HepG2 (cell line): Measurements from ENCODE around the gene TST. TPM values are rescaled to one million over a fixed set of nuclear protein-coding genes. Genes with fewer than 3 reads are reported as not detected.

Source experiments
- DMTF1 ChIP-seq: sonication (generic); formaldehyde crosslinking; IDR thresholded peaks from 2 replicates; pipeline ENCODE4 v1.4.0; 2020; ENCODE audit warnings: mild to moderate bottlenecking, missing genetic modification reagents
- SKIL ChIP-seq: sonication (generic); formaldehyde crosslinking; IDR thresholded peaks from 2 replicates; pipeline ENCODE4 v1.8.0; 2022; ENCODE audit warnings: missing genetic modification reagents, mild to moderate bottlenecking, moderate library complexity, borderline replicate concordance
- ZNF296 ChIP-seq: sonication (generic); formaldehyde crosslinking; conservative IDR thresholded peaks from 2 replicates; pipeline ENCODE4 v1.5.0; 2020; ENCODE audit warnings: mild to moderate bottlenecking, missing genetic modification reagents
- ZNF430 ChIP-seq: sonication (generic); formaldehyde crosslinking; IDR thresholded peaks from 2 replicates; pipeline ENCODE4 v1.9.0; 2021; ENCODE audit warnings: mild to moderate bottlenecking, missing genetic modification reagents
- ZNF549 ChIP-seq: sonication (generic); formaldehyde crosslinking; IDR thresholded peaks from 2 replicates; pipeline ENCODE4 v1.5.0; 2020; ENCODE audit warnings: missing genetic modification reagents
- ZNF562 ChIP-seq: sonication (generic); formaldehyde crosslinking; IDR thresholded peaks from 2 replicates; pipeline ENCODE4 v1.8.0; 2022; ENCODE audit warnings: missing genetic modification reagents, borderline replicate concordance
- ZNF615 ChIP-seq: sonication (generic); formaldehyde crosslinking; IDR thresholded peaks from 2 replicates; pipeline ENCODE4 v1.5.0; 2020; ENCODE audit warnings: mild to moderate bottlenecking, missing genetic modification reagents, borderline replicate concordance
- ZSCAN12 ChIP-seq: sonication (generic); formaldehyde crosslinking; IDR thresholded peaks from 2 replicates; pipeline ENCODE4 v1.9.0; 2021; ENCODE audit warnings: mild to moderate bottlenecking, missing genetic modification reagents
- polyA plus RNA-seq, 8 experiments: library from polyadenylated mRNA; depleted of rRNA in 3 of 8; stranded (reverse) in 7 of 8; unstranded in 1 of 8; fragments of >200 nt; fragmentation: Illumina TruSeq in 4 of 8; extraction: Trizol in 4 of 8; gene quantifications; 2 replicates each; pipeline versions ENCODE4 v1.2.1 to v1.2.3, GENCODE V29; 2011 to 2016; ENCODE audit warnings: low read depth in 4 of 8, missing spikeins in 1 of 8, mixed read lengths in 1 of 8; ENCODE audit not compliant: insufficient read depth in 1 of 8
- total RNA-seq, 5 experiments: library from RNA; depleted of rRNA; stranded (reverse); fragments of >200 nt; fragmentation: Illumina TruSeq; extraction: Trizol; gene quantifications; 2 replicates each; pipeline ENCODE4 v1.2.3, GENCODE V29; 2016; ENCODE audit warnings: low read depth in 1 of 5
- TF ChIP-seq, protein P1 (sequence below): sonication (generic); formaldehyde crosslinking; IDR thresholded peaks from 2 replicates; pipeline ENCODE4 v1.4.0; 2020; ENCODE audit warnings: mild to moderate bottlenecking, missing genetic modification reagents

The TST gene
- total and polyA plus RNA-seq, 2 of the 13 experiments (the other 11 are each of a cell fraction or from before 2014, with no cell fraction given): 44.6 to 63.6 TPM

- TF ChIP-seq DMTF1 (CRISPR knock-in tag) (no peak), ZNF562 (CRISPR knock-in tag) (no peak), ZNF549 (no peak), SKIL (CRISPR knock-in tag) (no peak), ZNF430 (CRISPR knock-in tag) (no peak), ZNF615 (no peak), ZSCAN12 (no peak), ZNF296 (CRISPR knock-in tag) (no peak)
- TF ChIP-seq, protein P1, sequence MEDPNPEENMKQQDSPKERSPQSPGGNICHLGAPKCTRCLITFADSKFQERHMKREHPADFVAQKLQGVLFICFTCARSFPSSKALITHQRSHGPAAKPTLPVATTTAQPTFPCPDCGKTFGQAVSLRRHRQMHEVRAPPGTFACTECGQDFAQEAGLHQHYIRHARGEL (CRISPR knock-in tag): no peak
Measured at GRCh38 chr22:37052386-37053309, 33.4 kb upstream of the TST start (continued).
